ENCODE measurements around the gene FAM3A.

- TF ChIP-seq POLR2A (IDR thresholded peaks at IDR 0.05; ENCODE audit: low read depth, low read length) (no peak), TAF1 (IDR thresholded peaks at IDR 0.05; ENCODE audit: borderline replicate concordance, low read depth, low read length) (no peak), POLR2AphosphoS5 (IDR thresholded peaks at IDR 0.05; ENCODE audit: low read depth, low read length) (no peak)
Measured at GRCh38 chrX:154490021-154490413, 26.0 kb downstream of the FAM3A start.
